Measurements from ENCODE around the gene ROGDI.

GRCh38 chr16:4820652-4821051, 18.2 kb upstream of the ROGDI start:
- no peak for TF ChIP-seq POLR2A (IDR thresholded peaks at IDR 0.05; ENCODE audit: low read length)
- TF ChIP-seq GATA1 (IDR thresholded peaks at IDR 0.05; ENCODE audit: low read depth, low read length) = no peak

All from erythroblast (primary cell).